Lower leg skin (tissue), 3 donors: ENCODE data around the gene ZNF586.
"Not testable (repeated sequence)": the region's sequence is repeated elsewhere in the genome, so short reads cannot be mapped to it uniquely, and the experiment has no call there.

ENCODE experiments used
- POLR2A ChIP-seq, 2 donors: fragments of 450-650 bp; IDR thresholded peaks; one replicate each; pipeline ENCODE4 v1.6.1; 2016 to 2017; ENCODE audit warnings: antibody characterized with exemption in 2 of 2, mild to moderate bottlenecking in 1 of 2, moderate library complexity in 1 of 2
- TF ChIP-seq, protein P1 (sequence below), 3 donors: fragments of 450-650 bp; IDR thresholded peaks; one replicate each; pipeline ENCODE4 v1.5.1; 2016; ENCODE audit warnings: antibody characterized with exemption in 3 of 3, mild to moderate bottlenecking in 3 of 3, moderate library complexity in 2 of 3

GRCh38 chr19:57823155-57823554, 53.7 kb downstream of the ZNF586 start:
- not testable (repeated sequence) for TF ChIP-seq POLR2A (IDR thresholded peaks at IDR 0.05)
- TF ChIP-seq, protein P1, sequence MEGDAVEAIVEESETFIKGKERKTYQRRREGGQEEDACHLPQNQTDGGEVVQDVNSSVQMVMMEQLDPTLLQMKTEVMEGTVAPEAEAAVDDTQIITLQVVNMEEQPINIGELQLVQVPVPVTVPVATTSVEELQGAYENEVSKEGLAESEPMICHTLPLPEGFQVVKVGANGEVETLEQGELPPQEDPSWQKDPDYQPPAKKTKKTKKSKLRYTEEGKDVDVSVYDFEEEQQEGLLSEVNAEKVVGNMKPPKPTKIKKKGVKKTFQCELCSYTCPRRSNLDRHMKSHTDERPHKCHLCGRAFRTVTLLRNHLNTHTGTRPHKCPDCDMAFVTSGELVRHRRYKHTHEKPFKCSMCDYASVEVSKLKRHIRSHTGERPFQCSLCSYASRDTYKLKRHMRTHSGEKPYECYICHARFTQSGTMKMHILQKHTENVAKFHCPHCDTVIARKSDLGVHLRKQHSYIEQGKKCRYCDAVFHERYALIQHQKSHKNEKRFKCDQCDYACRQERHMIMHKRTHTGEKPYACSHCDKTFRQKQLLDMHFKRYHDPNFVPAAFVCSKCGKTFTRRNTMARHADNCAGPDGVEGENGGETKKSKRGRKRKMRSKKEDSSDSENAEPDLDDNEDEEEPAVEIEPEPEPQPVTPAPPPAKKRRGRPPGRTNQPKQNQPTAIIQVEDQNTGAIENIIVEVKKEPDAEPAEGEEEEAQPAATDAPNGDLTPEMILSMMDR (IDR thresholded peaks at IDR 0.05): not testable (repeated sequence)
